PC-3 (cell line): ENCODE results near the gene PLAGL2. TPM values are rescaled to one million over a fixed set of nuclear protein-coding genes. Genes with fewer than 3 reads are reported as not detected.
A peak's percentile ranks its signal among the peaks of the same experiment; 100 is the strongest.
"Not testable (repeated sequence)": the region's sequence is repeated elsewhere in the genome, so short reads cannot be mapped to it uniquely, and the experiment has no call there.

Experiments used
- ATAC-seq: fragments of 200-7000 bp; cut with Tn5 transposase; 2 replicates; pipeline ENCODE4 v1.9.1; 2020; ENCODE audit warnings: mild to moderate bottlenecking, moderate library complexity
- BruUV-seq: library from RNA; stranded (reverse); fragments of 400-500 nt; replicated peaks from 2 replicates; lab custom pipeline; 2021; lab: Mats Ljungman, UMichigan
- CTCF ChIA-PET: fragments of 300-600 bp; sonication (Branson Sonifier 250); formaldehyde crosslinking; loops from one replicate; lab custom pipeline; 2022; ENCODE audit warnings: antibody characterized with exemption; lab: Charles Lee
- POLR2A ChIA-PET: fragments of 300-600 bp; sonication (Branson Sonifier 250); formaldehyde crosslinking; loops from one replicate; lab custom pipeline; 2022; ENCODE audit warnings: antibody characterized with exemption; ENCODE audit not compliant: unreplicated experiment; lab: Charles Lee
- DNase-seq: peaks from one replicate; pipeline ENCODE4 v3.0.0-alpha.2; 2015
- H2AFZ ChIP-seq: fragments of 300-600 bp; sonication (generic); 2 replicates; pipeline ENCODE4 v1.6.0; 2016; ENCODE audit warnings: antibody characterized with exemption, low read length
- H3F3A ChIP-seq: fragments of 300-600 bp; sonication (generic); one replicate; pipeline ENCODE4 v1.6.0; 2017; ENCODE audit warnings: antibody characterized with exemption, low read length, control low read depth, mild to moderate bottlenecking; ENCODE audit not compliant: unreplicated experiment
- H3K27ac ChIP-seq: fragments of 300-600 bp; sonication (generic); 2 replicates; pipeline ENCODE4 v1.5.1; 2016; ENCODE audit warnings: mild to moderate bottlenecking, low read length
- H3K27me3 ChIP-seq: fragments of 300-600 bp; sonication (generic); 2 replicates; pipeline ENCODE4 v1.6.1; 2016; ENCODE audit warnings: low read length, mixed read lengths
- H3K36me3 ChIP-seq: fragments of 300-600 bp; sonication (generic); 2 replicates; pipeline ENCODE4 v1.6.1; 2016; ENCODE audit warnings: low read depth, mixed run types, low read length, mixed read lengths
- H3K4me1 ChIP-seq: fragments of 300-600 bp; sonication (generic); 2 replicates; pipeline ENCODE4 v1.5.1; 2016; ENCODE audit warnings: low read length; ENCODE audit not compliant: insufficient read depth
- H3K4me2 ChIP-seq: fragments of 300-600 bp; sonication (generic); 2 replicates; pipeline ENCODE4 v1.6.0; 2016; ENCODE audit warnings: low read length
- H3K4me3 ChIP-seq: fragments of 300-600 bp; sonication (generic); 2 replicates; pipeline ENCODE4 v1.5.1; 2016; ENCODE audit warnings: mild to moderate bottlenecking, low read length, mixed read lengths
- H3K79me2 ChIP-seq: fragments of 300-600 bp; sonication (generic); 2 replicates; pipeline ENCODE4 v1.6.1; 2017; ENCODE audit warnings: low read length, mixed read lengths
- H3K9ac ChIP-seq: fragments of 300-600 bp; sonication (generic); 2 replicates; pipeline ENCODE4 v1.6.0; 2016; ENCODE audit warnings: mild to moderate bottlenecking, low read length
- H3K9me2 ChIP-seq: fragments of 300-600 bp; sonication (generic); replicated peaks from 2 replicates; pipeline ENCODE4 v1.6.1; 2016; ENCODE audit warnings: mixed run types, low read length, mixed read lengths
- H3K9me3 ChIP-seq: fragments of 300-600 bp; sonication (generic); 2 replicates; pipeline ENCODE4 v1.6.1; 2016; ENCODE audit warnings: low read length, mixed read lengths
- H4K20me1 ChIP-seq: fragments of 300-600 bp; sonication (generic); 2 replicates; pipeline ENCODE4 v1.6.1; 2016; ENCODE audit warnings: low read length, mixed read lengths
- CTCF ChIP-seq: fragments of 300-600 bp; sonication (generic); conservative IDR thresholded peaks from 2 replicates; pipeline ENCODE4 v1.5.1; 2017; ENCODE audit warnings: antibody characterized with exemption, low read depth, mild to moderate bottlenecking, low read length
- EZH2 ChIP-seq: fragments of 300-600 bp; sonication (generic); IDR thresholded peaks from one replicate; pipeline ENCODE4 v1.6.1; 2017; ENCODE audit warnings: antibody characterized with exemption, mild to moderate bottlenecking, low read length; ENCODE audit not compliant: unreplicated experiment
- EZH2phosphoT487 ChIP-seq: fragments of 300-600 bp; sonication (generic); IDR thresholded peaks from 2 replicates; pipeline ENCODE4 v1.6.1; 2018; ENCODE audit warnings: mild to moderate bottlenecking, antibody characterized with exemption, low read length, borderline replicate concordance
- intact Hi-C: fragments of 100-400 bp; cut with micrococcal nuclease; formaldehyde crosslinking; loops from 2 replicates; pipeline ENCODE4 v1.9.0; 2023
- total RNA-seq: library from RNA; depleted of rRNA; stranded (reverse); fragments of >200 nt; gene quantifications from 2 replicates; pipeline ENCODE4 v1.2.3, GENCODE V29; 2014

PLAGL2 gene
- total RNA-seq, 1 experiment from 2014 or later = 4.4 TPM

GRCh38 chr20:32201296-32201976 lies 6.1 kb downstream of the PLAGL2 start:
- TF ChIP-seq EZH2phosphoT487 (no peak), CTCF (no peak), EZH2 (no peak)
- CTCF ChIA-PET = no interaction called here
- H3K79me2 ChIP-seq = peaks cover 66% of the 10 kb centered on the region
- POLR2A ChIA-PET = interaction anchor here (0.6 kb wide), 1 partner anchor 138 kb away, joined by 17 read pairs; no protein-coding TSS in a partner anchor
- peaks cover 26% of the 10 kb centered on the region for H3K4me1 ChIP-seq
- H3K36me3 ChIP-seq = peaks cover 37% of the 10 kb centered on the region
- no peaks in the 10 kb centered on the region for H3K9me2 ChIP-seq
- no peak overlapping the region for H3K27ac ChIP-seq
- ATAC-seq (no peak), DNase-seq (no peak)
- H3K9me3 ChIP-seq = no peaks in the 10 kb centered on the region
- H3K27me3 ChIP-seq = no peaks in the 10 kb centered on the region
- intact Hi-C loops = loop anchor here (10.0 kb wide), 1 partner anchor 153 kb away; the partner anchor contains the start of gene ASXL1
- BruUV-seq = no TSS peak
- no peak overlapping the region for H3K4me2 ChIP-seq
- H2AFZ ChIP-seq = no peak overlapping the region
- H3K9ac ChIP-seq = no peak overlapping the region
- H3F3A ChIP-seq = no peaks in the 10 kb centered on the region
- H3K4me3 ChIP-seq = no peak overlapping the region
- H4K20me1 ChIP-seq = peaks cover 21% of the 10 kb centered on the region; the same call in 1 of the 2 replicates

GRCh38 chr20:32199006-32199405 lies 8.5 kb downstream of the PLAGL2 start:
- ChIA-PET CTCF (no interaction called here), POLR2A (no interaction called here)
- intact Hi-C loops = no loop called here
- Histone ChIP-seq H3K27ac (no peak overlapping the region), H3F3A (no peaks in the 10 kb centered on the region), H2AFZ (no peak overlapping the region), H3K9ac (no peak overlapping the region), H3K9me3 (no peaks in the 10 kb centered on the region), H3K9me2 (no peaks in the 10 kb centered on the region), H3K4me3 (no peak overlapping the region), H3K4me1 (0 out of 2 replicates have a peak, but pooled peaks cover 2% of the 10 kb centered on the region), H3K27me3 (no peaks in the 10 kb centered on the region), H3K79me2 (peaks cover 42% of the 10 kb centered on the region), H3K36me3 (peaks cover 45% of the 10 kb centered on the region), H4K20me1 (peaks cover 3% of the 10 kb centered on the region; the same call in 1 of the 2 replicates), H3K4me2 (no peak overlapping the region)
- no peak for ATAC-seq
- no peak for DNase-seq
- TF ChIP-seq CTCF (no peak), EZH2phosphoT487 (no peak), EZH2 (no peak)
- BruUV-seq = no TSS peak

GRCh38 chr20:32197136-32197535 lies 10.4 kb downstream of the PLAGL2 start:
- H3K4me2 ChIP-seq, H3F3A ChIP-seq, DNase-seq, H3K27me3 ChIP-seq, H3K4me1 ChIP-seq, H4K20me1 ChIP-seq, ATAC-seq, H2AFZ ChIP-seq, intact Hi-C loops, H3K9me2 ChIP-seq, POLR2A ChIA-PET, H3K4me3 ChIP-seq, H3K9ac ChIP-seq, CTCF ChIA-PET, H3K27ac ChIP-seq, BruUV-seq, H3K9me3 ChIP-seq: not testable (repeated sequence)
- H3K79me2 ChIP-seq = peaks cover 23% of the 10 kb centered on the region
- peaks cover 45% of the 10 kb centered on the region for H3K36me3 ChIP-seq
- TF ChIP-seq CTCF = peak; percentile 33; the same call in 1 of the 2 replicates

- DNase-seq, H3K27ac ChIP-seq, POLR2A ChIA-PET, BruUV-seq, H3K4me2 ChIP-seq, H4K20me1 ChIP-seq, H3K27me3 ChIP-seq, ATAC-seq, H3F3A ChIP-seq, H2AFZ ChIP-seq, H3K9me3 ChIP-seq, CTCF ChIA-PET, H3K4me3 ChIP-seq, H3K4me1 ChIP-seq, intact Hi-C loops, H3K9me2 ChIP-seq, H3K9ac ChIP-seq: not testable (repeated sequence)
- peaks cover 18% of the 10 kb centered on the region for H3K79me2 ChIP-seq
- H3K36me3 ChIP-seq = peaks cover 43% of the 10 kb centered on the region
Measured at GRCh38 chr20:32196613-32197012, 10.9 kb downstream of the PLAGL2 start.
